WTC11 (cell line): ENCODE results near the gene CRABP2. TPM values are rescaled to one million over a fixed set of nuclear protein-coding genes. Genes with fewer than 3 reads are reported as not detected.

Source experiments
- ATAC-seq: fragments of 200-7000 bp; cut with Tn5 transposase; 2 replicates; pipeline ENCODE4 v1.10.0; 2021; ENCODE audit warnings: mild to moderate bottlenecking, moderate library complexity
- CTCF ChIA-PET: fragments of 300-600 bp; sonication (Branson Sonifier 250); formaldehyde crosslinking; loops from one replicate; lab custom pipeline; 2021; ENCODE audit warnings: antibody characterized with exemption; lab: Charles Lee
- POLR2A ChIA-PET: fragments of 350-600 bp; sonication (Branson Sonifier 250); formaldehyde crosslinking; loops from one replicate; lab custom pipeline; 2021; ENCODE audit warnings: antibody characterized with exemption; lab: Charles Lee
- DNase-seq: peaks from one replicate; pipeline ENCODE4 v3.0.0; 2021; ENCODE audit warnings: low spot score
- H3K27ac Mint-ChIP-seq: 2 replicates; pipeline ENCODE4 v1.8.0; 2021; ENCODE audit warnings: mixed read lengths
- H3K27me3 Mint-ChIP-seq: 2 replicates; pipeline ENCODE4 v1.8.0; 2021; ENCODE audit warnings: low read depth, mild to moderate bottlenecking, moderate library complexity, mixed read lengths
- H3K36me3 Mint-ChIP-seq: 2 replicates; pipeline ENCODE4 v1.8.0; 2021; ENCODE audit warnings: mixed read lengths
- H3K4me1 Mint-ChIP-seq: 2 replicates; pipeline ENCODE4 v1.8.0; 2022; ENCODE audit warnings: mixed read lengths
- H3K4me3 Mint-ChIP-seq: 2 replicates; pipeline ENCODE4 v1.8.0; 2021; ENCODE audit warnings: mild to moderate bottlenecking, moderate library complexity, mixed read lengths
- H3K9me3 Mint-ChIP-seq: 2 replicates; pipeline ENCODE4 v1.8.0; 2021; ENCODE audit warnings: mixed read lengths
- ATF1 ChIP-seq: sonication (generic); formaldehyde crosslinking; IDR thresholded peaks from 2 replicates; pipeline ENCODE4 v1.8.1; 2023; ENCODE audit warnings: mild to moderate bottlenecking, moderate library complexity, missing genetic modification reagents
- CREB1 ChIP-seq: sonication (generic); formaldehyde crosslinking; IDR thresholded peaks from 2 replicates; pipeline ENCODE4 v1.8.0; 2023; ENCODE audit warnings: mild to moderate bottlenecking, missing genetic modification reagents
- EMX1 ChIP-seq: fragments of 250-450 bp; sonication (Bioruptor Pico); IDR thresholded peaks from 2 replicates; pipeline ENCODE4 v1.8.0; 2021; ENCODE audit warnings: mild to moderate bottlenecking
- ESRRA ChIP-seq: sonication (generic); formaldehyde crosslinking; IDR thresholded peaks from 2 replicates; pipeline ENCODE4 v1.8.1; 2022; ENCODE audit warnings: mild to moderate bottlenecking, missing genetic modification reagents, borderline replicate concordance
- FOXP1 ChIP-seq: sonication (generic); formaldehyde crosslinking; IDR thresholded peaks from 2 replicates; pipeline ENCODE4 v1.8.0; 2022; ENCODE audit warnings: missing genetic modification reagents, mild to moderate bottlenecking, moderate library complexity, borderline replicate concordance
- GTF2I ChIP-seq: fragments of 250-450 bp; sonication (Bioruptor Pico); conservative IDR thresholded peaks from 2 replicates; pipeline ENCODE4 v1.4.0; 2021; ENCODE audit warnings: mild to moderate bottlenecking
- HMGA2 ChIP-seq: fragments of 250-450 bp; sonication (Bioruptor Pico); IDR thresholded peaks from 2 replicates; pipeline ENCODE4 v1.4.0; 2021; ENCODE audit warnings: mild to moderate bottlenecking, moderate library complexity
- KAT7 ChIP-seq: sonication (generic); formaldehyde crosslinking; IDR thresholded peaks from 2 replicates; pipeline ENCODE4 v1.8.1; 2023; ENCODE audit warnings: missing genetic modification reagents, mild to moderate bottlenecking, borderline replicate concordance
- MYBL2 ChIP-seq: sonication (generic); formaldehyde crosslinking; IDR thresholded peaks from 2 replicates; pipeline ENCODE4 v1.8.1; 2023; ENCODE audit warnings: mild to moderate bottlenecking, moderate library complexity, missing genetic modification reagents
- RORB ChIP-seq: fragments of 250-450 bp; sonication (Bioruptor Pico); IDR thresholded peaks from 2 replicates; pipeline ENCODE4 v1.9.0; 2021; ENCODE audit warnings: mild to moderate bottlenecking
- TCF7 ChIP-seq: sonication (generic); formaldehyde crosslinking; IDR thresholded peaks from 2 replicates; pipeline ENCODE4 v1.8.0; 2022; ENCODE audit warnings: mild to moderate bottlenecking, low read depth, missing genetic modification reagents, moderate library complexity
- TEAD1 ChIP-seq: sonication (generic); formaldehyde crosslinking; IDR thresholded peaks from 2 replicates; pipeline ENCODE4 v1.8.0; 2022; ENCODE audit warnings: mild to moderate bottlenecking, missing genetic modification reagents
- TP53 ChIP-seq: sonication (generic); formaldehyde crosslinking; IDR thresholded peaks from 2 replicates; pipeline ENCODE4 v1.8.1; 2023; ENCODE audit warnings: mild to moderate bottlenecking, missing genetic modification reagents
- ZNF317 ChIP-seq: sonication (generic); formaldehyde crosslinking; IDR thresholded peaks from 2 replicates; pipeline ENCODE4 v1.8.1; 2023; ENCODE audit warnings: low read depth, mild to moderate bottlenecking, moderate library complexity, missing genetic modification reagents, borderline replicate concordance
- ZNF423 ChIP-seq: fragments of 250-450 bp; sonication (Bioruptor Pico); IDR thresholded peaks from 2 replicates; pipeline ENCODE4 v2.1.2; 2022; ENCODE audit warnings: mild to moderate bottlenecking, moderate library complexity
- total RNA-seq: library from RNA; stranded (reverse); gene quantifications from 3 replicates; pipeline ENCODE4 v1.2.3, GENCODE V29; 2021
- TF ChIP-seq, protein P1 (sequence below): sonication (generic); formaldehyde crosslinking; IDR thresholded peaks from 2 replicates; pipeline ENCODE4 v1.8.1; 2023; ENCODE audit warnings: mild to moderate bottlenecking, missing genetic modification reagents
- TF ChIP-seq, protein P2 (sequence below): sonication (generic); formaldehyde crosslinking; IDR thresholded peaks from 2 replicates; pipeline ENCODE4 v1.8.0; 2022; ENCODE audit warnings: mild to moderate bottlenecking, missing genetic modification reagents
- TF ChIP-seq, protein P3 (sequence below): sonication (generic); formaldehyde crosslinking; IDR thresholded peaks from 2 replicates; pipeline ENCODE4 v1.8.0; 2022; ENCODE audit warnings: mild to moderate bottlenecking, missing genetic modification reagents
- TF ChIP-seq, protein P4 (sequence below): sonication (generic); formaldehyde crosslinking; IDR thresholded peaks from 2 replicates; pipeline ENCODE4 v1.8.0; 2022; ENCODE audit warnings: missing genetic modification reagents
- TF ChIP-seq, protein P5 (sequence below): sonication (generic); formaldehyde crosslinking; IDR thresholded peaks from 2 replicates; pipeline ENCODE4 v1.8.1; 2023; ENCODE audit warnings: mild to moderate bottlenecking, missing genetic modification reagents, moderate library complexity
- TF ChIP-seq, protein P6 (sequence below): sonication (generic); formaldehyde crosslinking; IDR thresholded peaks from 2 replicates; pipeline ENCODE4 v1.8.1; 2022; ENCODE audit warnings: low read depth, mild to moderate bottlenecking, moderate library complexity, missing genetic modification reagents, borderline replicate concordance

The CRABP2 gene
- total RNA-seq, 1 experiment from 2014 or later, result 135 TPM

DNA sequence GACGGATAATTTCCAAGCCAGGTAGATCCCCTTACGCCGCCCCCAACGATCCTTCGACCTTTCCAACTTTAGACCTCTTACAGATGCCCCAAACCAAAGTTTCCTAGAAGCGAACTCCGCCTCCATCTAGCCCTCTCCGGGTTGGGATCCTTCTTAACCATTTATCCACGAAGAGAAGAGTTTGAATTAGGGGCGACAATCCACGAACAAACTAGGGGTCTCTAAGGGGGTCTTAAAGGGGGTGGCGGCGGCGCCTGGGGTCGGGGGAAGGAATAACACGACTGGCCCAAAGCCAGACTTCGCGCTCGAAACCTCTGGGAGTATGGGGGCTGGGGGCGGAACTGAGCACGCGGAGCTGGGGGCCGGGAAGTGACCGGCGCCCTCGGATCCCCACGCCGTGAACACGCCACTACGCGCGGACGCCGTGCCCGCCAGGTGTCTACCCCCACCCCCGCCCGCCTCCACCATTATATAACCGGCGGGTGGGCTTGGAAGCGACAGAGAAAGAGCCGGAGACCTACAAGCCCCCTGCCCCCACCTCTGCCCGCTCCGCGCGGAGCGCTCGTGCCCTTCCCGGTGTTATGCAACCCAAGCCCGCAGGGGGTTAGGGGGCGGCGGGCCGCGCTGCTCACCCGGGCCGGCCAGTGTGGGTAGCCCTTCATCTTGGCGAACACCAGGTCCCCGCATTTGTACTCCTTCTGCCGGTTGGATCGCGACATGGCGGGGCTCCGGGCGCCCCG is 45.5 kb upstream of the CRABP2 start (continued):
- TF ChIP-seq, protein P1, sequence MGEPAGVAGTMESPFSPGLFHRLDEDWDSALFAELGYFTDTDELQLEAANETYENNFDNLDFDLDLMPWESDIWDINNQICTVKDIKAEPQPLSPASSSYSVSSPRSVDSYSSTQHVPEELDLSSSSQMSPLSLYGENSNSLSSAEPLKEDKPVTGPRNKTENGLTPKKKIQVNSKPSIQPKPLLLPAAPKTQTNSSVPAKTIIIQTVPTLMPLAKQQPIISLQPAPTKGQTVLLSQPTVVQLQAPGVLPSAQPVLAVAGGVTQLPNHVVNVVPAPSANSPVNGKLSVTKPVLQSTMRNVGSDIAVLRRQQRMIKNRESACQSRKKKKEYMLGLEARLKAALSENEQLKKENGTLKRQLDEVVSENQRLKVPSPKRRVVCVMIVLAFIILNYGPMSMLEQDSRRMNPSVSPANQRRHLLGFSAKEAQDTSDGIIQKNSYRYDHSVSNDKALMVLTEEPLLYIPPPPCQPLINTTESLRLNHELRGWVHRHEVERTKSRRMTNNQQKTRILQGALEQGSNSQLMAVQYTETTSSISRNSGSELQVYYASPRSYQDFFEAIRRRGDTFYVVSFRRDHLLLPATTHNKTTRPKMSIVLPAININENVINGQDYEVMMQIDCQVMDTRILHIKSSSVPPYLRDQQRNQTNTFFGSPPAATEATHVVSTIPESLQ (CRISPR knock-in tag), result no peak
- TF ChIP-seq MYBL2 (CRISPR knock-in tag) (no peak), EMX1 (CRISPR knock-in tag) (no peak), TP53 (CRISPR knock-in tag) (peak; percentile 72; the same call in 1 of the 2 replicates), GTF2I (no peak), ESRRA (peak; percentile 70; the same call in 1 of the 2 replicates), ZNF317 (0 out of 2 replicates have a peak, but pooled peaks have one; percentile 9), KAT7 (CRISPR knock-in tag) (no peak), TCF7 (no peak)
- TF ChIP-seq, protein P2, sequence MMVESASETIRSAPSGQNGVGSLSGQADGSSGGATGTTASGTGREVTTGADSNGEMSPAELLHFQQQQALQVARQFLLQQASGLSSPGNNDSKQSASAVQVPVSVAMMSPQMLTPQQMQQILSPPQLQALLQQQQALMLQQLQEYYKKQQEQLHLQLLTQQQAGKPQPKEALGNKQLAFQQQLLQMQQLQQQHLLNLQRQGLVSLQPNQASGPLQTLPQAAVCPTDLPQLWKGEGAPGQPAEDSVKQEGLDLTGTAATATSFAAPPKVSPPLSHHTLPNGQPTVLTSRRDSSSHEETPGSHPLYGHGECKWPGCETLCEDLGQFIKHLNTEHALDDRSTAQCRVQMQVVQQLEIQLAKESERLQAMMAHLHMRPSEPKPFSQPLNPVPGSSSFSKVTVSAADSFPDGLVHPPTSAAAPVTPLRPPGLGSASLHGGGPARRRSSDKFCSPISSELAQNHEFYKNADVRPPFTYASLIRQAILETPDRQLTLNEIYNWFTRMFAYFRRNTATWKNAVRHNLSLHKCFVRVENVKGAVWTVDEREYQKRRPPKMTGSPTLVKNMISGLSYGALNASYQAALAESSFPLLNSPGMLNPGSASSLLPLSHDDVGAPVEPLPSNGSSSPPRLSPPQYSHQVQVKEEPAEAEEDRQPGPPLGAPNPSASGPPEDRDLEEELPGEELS (CRISPR knock-in tag), result peak; percentile 31; the same call in 1 of the 2 replicates
- TF ChIP-seq, protein P3, sequence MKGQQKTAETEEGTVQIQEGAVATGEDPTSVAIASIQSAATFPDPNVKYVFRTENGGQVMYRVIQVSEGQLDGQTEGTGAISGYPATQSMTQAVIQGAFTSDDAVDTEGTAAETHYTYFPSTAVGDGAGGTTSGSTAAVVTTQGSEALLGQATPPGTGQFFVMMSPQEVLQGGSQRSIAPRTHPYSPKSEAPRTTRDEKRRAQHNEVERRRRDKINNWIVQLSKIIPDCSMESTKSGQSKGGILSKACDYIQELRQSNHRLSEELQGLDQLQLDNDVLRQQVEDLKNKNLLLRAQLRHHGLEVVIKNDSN (CRISPR knock-in tag), result 0 out of 2 replicates have a peak, but pooled peaks have one; percentile 35

DNA sequence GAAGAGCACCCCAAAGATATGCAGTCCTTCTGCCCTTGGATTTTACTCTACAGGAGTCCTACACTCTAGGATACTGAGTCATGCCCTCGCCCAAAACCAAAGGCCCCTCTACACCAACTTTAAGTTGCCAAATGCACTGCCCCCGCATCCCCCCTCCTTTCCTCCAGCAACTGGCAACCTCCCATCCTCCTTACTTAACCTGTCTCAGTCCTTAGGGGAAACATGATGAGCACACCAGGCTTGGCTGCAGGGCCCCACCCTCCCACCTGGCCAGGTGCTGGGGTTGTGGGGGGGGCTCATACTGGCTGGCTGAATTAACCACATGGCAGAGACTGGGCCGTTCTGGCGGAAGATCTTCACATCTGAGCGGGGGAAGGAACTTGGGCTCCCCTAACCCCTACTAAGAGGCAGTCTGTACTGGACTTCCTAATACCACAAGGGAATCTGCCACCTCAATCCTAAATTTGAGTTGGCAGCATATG is 44.8 kb upstream of the CRABP2 start:
- no peak for ATAC-seq
- no peak for DNase-seq
- CTCF ChIA-PET, result interaction anchor here (1.0 to 4.6 kb wide), 4 partner anchors 24 to 137 kb away, joined by 3 to 43 read pairs (median 24); partner anchors contain the start of gene NTRK1
- Mint-ChIP-seq H3K27me3 (no peaks in the 10 kb centered on the region; the same call in 1 of the 2 replicates), H3K4me1 (peaks cover 57% of the 10 kb centered on the region), H3K27ac (peak overlapping the region; percentile 94)
- TF ChIP-seq ZNF423 (CRISPR knock-in tag) (no peak), TEAD1 (CRISPR knock-in tag) (peak; percentile 25; the same call in 1 of the 2 replicates), FOXP1 (CRISPR knock-in tag) (no peak)
- TF ChIP-seq, all 79 proteins: peak for 1
- Mint-ChIP-seq H3K4me3 (peak overlapping the region; percentile 94), H3K9me3 (no peaks in the 10 kb centered on the region), H3K36me3 (peaks cover 6% of the 10 kb centered on the region; the same call in 1 of the 2 replicates)
- POLR2A ChIA-PET, result interaction anchor here (2.3 kb wide), 2 partner anchors 9 to 22 kb away, joined by 14 to 36 read pairs; partner anchors contain the start of genes ISG20L2, METTL25B and MRPL24

DNA sequence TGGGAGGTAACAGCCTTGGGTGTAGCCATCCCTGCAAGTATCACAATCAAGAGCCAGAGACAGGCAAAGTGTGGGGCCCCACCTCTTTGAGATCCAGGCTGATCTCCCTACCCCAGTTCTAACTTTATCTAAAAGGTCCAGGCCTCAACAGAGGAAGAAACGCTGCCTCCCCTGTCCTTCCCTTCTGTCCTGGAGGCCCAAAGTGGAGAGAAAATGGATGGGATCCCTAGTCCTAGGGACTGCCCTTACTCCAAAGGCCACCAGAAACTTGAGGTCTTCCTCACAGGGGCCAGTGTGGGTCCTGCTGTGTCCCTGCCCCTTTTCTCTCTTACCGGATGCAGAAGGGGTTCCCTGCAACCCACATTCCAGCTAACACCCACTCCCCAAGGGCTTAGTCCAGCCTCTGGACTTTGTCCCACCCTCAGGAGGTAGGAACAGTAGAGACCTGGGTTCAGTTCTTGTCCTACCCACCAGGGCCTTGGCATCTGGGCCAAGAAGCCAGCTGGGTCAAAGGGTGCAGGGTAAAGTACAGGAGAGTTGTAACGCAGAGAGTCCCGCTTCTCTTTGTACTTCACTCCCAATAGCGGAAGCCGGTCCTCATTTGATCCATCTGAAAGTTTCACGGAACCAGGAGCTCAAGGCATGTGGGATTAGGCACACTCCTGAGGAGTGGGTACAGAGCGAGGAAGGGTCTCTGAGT is 44.2 kb upstream of the CRABP2 start:
- Mint-ChIP-seq H3K27me3 (no peaks in the 10 kb centered on the region; the same call in 1 of the 2 replicates), H3K4me3 (peak overlapping the region; percentile 94), H3K36me3 (peaks cover 6% of the 10 kb centered on the region; the same call in 1 of the 2 replicates), H3K27ac (peak overlapping the region; percentile 94), H3K9me3 (no peaks in the 10 kb centered on the region), H3K4me1 (peaks cover 60% of the 10 kb centered on the region)
- CTCF ChIA-PET, result interaction anchor here (3.1 to 4.6 kb wide), 2 partner anchors 23 to 59 kb away, joined by 38 to 43 read pairs; no protein-coding TSS in a partner anchor
- ATAC-seq (no peak), DNase-seq (no peak)
- POLR2A ChIA-PET, result no interaction called here
- TF ChIP-seq, protein P4, sequence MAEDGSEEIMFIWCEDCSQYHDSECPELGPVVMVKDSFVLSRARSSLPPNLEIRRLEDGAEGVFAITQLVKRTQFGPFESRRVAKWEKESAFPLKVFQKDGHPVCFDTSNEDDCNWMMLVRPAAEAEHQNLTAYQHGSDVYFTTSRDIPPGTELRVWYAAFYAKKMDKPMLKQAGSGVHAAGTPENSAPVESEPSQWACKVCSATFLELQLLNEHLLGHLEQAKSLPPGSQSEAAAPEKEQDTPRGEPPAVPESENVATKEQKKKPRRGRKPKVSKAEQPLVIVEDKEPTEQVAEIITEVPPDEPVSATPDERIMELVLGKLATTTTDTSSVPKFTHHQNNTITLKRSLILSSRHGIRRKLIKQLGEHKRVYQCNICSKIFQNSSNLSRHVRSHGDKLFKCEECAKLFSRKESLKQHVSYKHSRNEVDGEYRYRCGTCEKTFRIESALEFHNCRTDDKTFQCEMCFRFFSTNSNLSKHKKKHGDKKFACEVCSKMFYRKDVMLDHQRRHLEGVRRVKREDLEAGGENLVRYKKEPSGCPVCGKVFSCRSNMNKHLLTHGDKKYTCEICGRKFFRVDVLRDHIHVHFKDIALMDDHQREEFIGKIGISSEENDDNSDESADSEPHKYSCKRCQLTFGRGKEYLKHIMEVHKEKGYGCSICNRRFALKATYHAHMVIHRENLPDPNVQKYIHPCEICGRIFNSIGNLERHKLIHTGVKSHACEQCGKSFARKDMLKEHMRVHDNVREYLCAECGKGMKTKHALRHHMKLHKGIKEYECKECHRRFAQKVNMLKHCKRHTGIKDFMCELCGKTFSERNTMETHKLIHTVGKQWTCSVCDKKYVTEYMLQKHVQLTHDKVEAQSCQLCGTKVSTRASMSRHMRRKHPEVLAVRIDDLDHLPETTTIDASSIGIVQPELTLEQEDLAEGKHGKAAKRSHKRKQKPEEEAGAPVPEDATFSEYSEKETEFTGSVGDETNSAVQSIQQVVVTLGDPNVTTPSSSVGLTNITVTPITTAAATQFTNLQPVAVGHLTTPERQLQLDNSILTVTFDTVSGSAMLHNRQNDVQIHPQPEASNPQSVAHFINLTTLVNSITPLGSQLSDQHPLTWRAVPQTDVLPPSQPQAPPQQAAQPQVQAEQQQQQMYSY (CRISPR knock-in tag), result no peak
- no peak for TF ChIP-seq HMGA2
- no peak for TF ChIP-seq ATF1 (CRISPR knock-in tag)
- TF ChIP-seq CREB1 (CRISPR knock-in tag), result no peak
- no peak for TF ChIP-seq RORB (CRISPR knock-in tag)
- TF ChIP-seq, protein P5, sequence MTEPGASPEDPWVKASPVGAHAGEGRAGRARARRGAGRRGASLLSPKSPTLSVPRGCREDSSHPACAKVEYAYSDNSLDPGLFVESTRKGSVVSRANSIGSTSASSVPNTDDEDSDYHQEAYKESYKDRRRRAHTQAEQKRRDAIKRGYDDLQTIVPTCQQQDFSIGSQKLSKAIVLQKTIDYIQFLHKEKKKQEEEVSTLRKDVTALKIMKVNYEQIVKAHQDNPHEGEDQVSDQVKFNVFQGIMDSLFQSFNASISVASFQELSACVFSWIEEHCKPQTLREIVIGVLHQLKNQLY (CRISPR knock-in tag), result no peak
- no peak for TF ChIP-seq ZNF423 (CRISPR knock-in tag)
- TF ChIP-seq ESRRA, result no peak
- TF ChIP-seq, protein P6, sequence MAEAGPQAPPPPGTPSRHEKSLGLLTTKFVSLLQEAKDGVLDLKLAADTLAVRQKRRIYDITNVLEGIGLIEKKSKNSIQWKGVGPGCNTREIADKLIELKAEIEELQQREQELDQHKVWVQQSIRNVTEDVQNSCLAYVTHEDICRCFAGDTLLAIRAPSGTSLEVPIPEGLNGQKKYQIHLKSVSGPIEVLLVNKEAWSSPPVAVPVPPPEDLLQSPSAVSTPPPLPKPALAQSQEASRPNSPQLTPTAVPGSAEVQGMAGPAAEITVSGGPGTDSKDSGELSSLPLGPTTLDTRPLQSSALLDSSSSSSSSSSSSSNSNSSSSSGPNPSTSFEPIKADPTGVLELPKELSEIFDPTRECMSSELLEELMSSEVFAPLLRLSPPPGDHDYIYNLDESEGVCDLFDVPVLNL, result no peak
